NT2/D1 (cell line): ENCODE measurements around the gene CERKL.

Experiments used
- SUZ12 ChIP-seq: IDR thresholded peaks from 2 replicates; pipeline ENCODE4 v1.6.1; 2011; ENCODE audit not compliant: insufficient read length, insufficient read depth; ENCODE audit errors: extremely low read depth
- YY1 ChIP-seq: IDR thresholded peaks from 2 replicates; pipeline ENCODE4 v1.6.1; 2011; ENCODE audit not compliant: insufficient read length, insufficient read depth
- ZNF274 ChIP-seq: IDR thresholded peaks from 2 replicates; pipeline ENCODE4 v1.6.1; 2011; ENCODE audit warnings: mild to moderate bottlenecking, low read depth, low read length

DNA sequence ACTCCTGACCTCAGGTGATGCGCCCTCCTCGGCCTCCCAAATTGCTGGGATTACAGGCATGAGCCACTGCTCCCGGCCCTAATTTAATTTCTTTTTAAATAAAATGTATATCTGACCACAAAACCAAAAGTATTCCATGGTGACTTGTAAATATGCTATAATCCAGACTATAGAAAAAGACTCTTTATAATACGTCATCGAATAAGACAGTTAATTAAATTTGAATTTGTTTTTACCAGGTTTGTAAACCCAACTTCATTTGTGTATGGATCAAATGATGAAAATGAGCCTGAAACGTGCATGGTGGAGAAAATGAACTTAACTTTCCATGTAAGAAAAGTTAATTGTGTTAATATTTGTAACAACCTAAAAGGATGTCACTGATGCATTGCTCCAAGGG, 129.8 kb downstream of the CERKL start:
- TF ChIP-seq ZNF274 (no peak), YY1 (no peak), SUZ12 (no peak)
